HFF-Myc (cell line): Measurements from ENCODE around the gene OR6B1.

Experiments used
- DNase-seq: peaks from one replicate; pipeline ENCODE4 v3.0.0-alpha.2; 2011; ENCODE audit warnings: low read depth; ENCODE audit errors: extremely low read depth
- H3K4me3 ChIP-seq: replicated peaks from 2 replicates; pipeline ENCODE4 v1.5.1; 2011; ENCODE audit warnings: low read depth, mild to moderate bottlenecking, control low read depth, low read length
- CTCF ChIP-seq: IDR thresholded peaks from 2 replicates; pipeline ENCODE4 v1.5.1; 2012; ENCODE audit warnings: mild to moderate bottlenecking, low read depth, low read length, control low read depth; ENCODE audit errors: missing control alignments

The OR6B1 gene

GRCh38 chr7:143965280-143965679, 34.8 kb upstream of the OR6B1 start:
- H3K4me3 ChIP-seq: no peak overlapping the region
- no peak for TF ChIP-seq CTCF
- no peak for DNase-seq

DNA sequence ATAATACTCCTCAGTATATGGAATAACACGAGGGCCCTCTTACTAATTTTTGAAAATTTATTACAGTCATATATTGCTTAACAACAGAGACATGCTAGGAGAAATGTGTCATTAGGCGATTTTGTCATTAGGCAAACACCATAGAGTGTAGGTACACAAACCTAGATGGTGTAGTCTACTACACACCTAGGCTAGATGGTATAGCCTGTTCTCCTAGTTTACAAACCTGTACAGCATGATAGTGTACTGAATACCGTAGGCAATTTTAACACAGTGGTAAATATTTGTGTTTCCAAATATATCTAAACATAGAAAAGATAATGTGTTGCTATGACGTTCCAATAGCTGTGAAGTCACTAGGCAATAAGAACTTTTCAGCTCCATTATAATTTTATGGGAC, 32.7 kb upstream of the OR6B1 start:
- TF ChIP-seq CTCF: no peak
- DNase-seq: no peak
- no peak overlapping the region for H3K4me3 ChIP-seq

DNA sequence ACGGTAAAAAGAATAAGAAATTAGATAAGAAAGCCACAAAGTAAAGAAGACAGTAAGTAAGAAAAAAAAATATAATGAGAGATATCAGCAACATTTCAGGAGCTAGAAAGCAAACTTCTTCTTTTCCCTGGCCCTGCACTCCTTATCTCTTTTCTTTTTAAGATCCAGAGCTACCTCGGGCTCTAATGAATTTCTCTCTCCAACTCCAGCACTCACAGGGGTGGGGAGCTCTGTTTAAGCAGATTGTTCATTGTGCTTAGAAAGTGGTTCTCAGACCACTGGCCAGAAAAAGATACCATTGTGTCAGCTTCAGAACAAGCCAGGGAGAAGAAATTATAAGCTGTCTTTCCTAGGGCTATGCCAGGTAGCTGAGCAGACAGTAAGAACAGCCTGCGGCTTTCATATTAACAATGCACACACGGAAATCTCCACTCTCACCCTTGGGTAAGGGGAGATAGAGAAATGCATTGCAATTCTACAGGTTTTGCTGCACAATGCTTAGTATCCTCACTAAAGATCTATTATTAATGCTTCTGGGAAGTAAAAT, 26.2 kb upstream of the OR6B1 start:
- TF ChIP-seq CTCF: no peak
- no peak overlapping the region for H3K4me3 ChIP-seq
- DNase-seq: no peak

DNA sequence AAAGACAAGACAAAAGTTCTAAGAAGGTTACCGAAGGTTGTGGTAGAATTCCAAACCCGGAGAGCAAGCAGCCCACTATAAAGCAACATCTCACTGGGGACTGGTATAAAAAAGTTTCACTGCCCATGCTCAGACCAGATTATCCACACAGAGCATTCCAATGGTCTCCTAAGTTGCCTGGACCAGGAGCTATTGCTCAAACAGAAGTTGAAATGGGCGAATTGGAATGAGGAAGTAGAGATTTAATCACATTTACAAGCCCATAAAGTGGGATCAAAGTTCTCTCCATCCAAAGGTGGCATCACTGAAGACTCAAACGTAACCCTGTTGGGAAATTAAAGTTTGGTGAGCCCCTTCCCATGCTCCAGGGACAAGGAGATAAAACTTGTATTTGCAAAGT, 25.7 kb upstream of the OR6B1 start:
- no peak for TF ChIP-seq CTCF
- no peak for DNase-seq
- no peak overlapping the region for H3K4me3 ChIP-seq

- no peak for DNase-seq
- H3K4me3 ChIP-seq: no peak overlapping the region
- peak; percentile 7 for TF ChIP-seq CTCF
Observed at GRCh38 chr7:143975617-143976016, 24.5 kb upstream of the OR6B1 start.

DNA sequence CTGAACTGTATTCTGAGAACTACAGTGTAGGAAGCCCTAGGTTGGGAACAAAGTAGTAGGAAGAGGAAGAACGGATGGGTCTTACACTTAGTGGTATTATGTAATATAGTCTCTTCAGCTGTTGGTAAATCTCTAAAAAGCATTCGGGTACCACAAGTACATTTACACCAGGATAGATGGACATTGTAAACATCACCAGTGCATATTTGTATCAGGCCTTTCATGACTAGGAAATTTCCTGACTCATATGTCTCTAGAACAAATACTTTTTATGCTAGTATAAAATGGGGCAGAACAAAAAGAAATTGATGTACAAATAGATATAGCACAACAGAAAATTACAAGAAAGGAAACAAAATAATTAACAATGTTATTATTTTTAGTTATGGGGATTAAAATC, 21.5 kb upstream of the OR6B1 start:
- no peak for TF ChIP-seq CTCF
- no peak overlapping the region for H3K4me3 ChIP-seq
- DNase-seq: no peak

GRCh38 chr7:143979359-143979758, 20.8 kb upstream of the OR6B1 start:
- no peak overlapping the region for H3K4me3 ChIP-seq

More at GRCh38 chr7:143979359-143979758, 20.8 kb upstream of the OR6B1 start:
- DNase-seq: peak; percentile 42
- no peak for TF ChIP-seq CTCF
